Smooth muscle cell (in vitro differentiated cells): ENCODE measurements around the gene ADARB1. TPM values are rescaled to one million over a fixed set of nuclear protein-coding genes. Genes with fewer than 3 reads are reported as not detected.

Experiments
- DNase-seq: peaks from one replicate; lab custom pipeline; 2025; ENCODE audit not compliant: unreplicated experiment; lab: John Stamatoyannopoulos, UW
- H2AFZ ChIP-seq: fragments of 200-600 bp; sonication (generic); 2 replicates; pipeline ENCODE4 v1.6.0; 2016; ENCODE audit warnings: antibody characterized with exemption, low read depth, mild to moderate bottlenecking
- H3F3A ChIP-seq: fragments of 200-600 bp; sonication (generic); 2 replicates; pipeline ENCODE4 v1.6.0; 2017; ENCODE audit warnings: antibody characterized with exemption, low read depth
- H3K27ac ChIP-seq: fragments of 200-600 bp; sonication (generic); 2 replicates; pipeline ENCODE4 v1.5.1; 2016; ENCODE audit warnings: low read depth, mild to moderate bottlenecking
- H3K27me3 ChIP-seq: fragments of 200-600 bp; sonication (generic); 2 replicates; pipeline ENCODE4 v1.6.1; 2016; ENCODE audit warnings: low read depth, mild to moderate bottlenecking
- H3K36me3 ChIP-seq: fragments of 200-600 bp; sonication (generic); 2 replicates; pipeline ENCODE4 v1.5.1; 2016; ENCODE audit warnings: low read depth
- H3K4me1 ChIP-seq: fragments of 200-600 bp; sonication (generic); 2 replicates; pipeline ENCODE4 v1.5.1; 2016; ENCODE audit warnings: low read depth
- H3K4me2 ChIP-seq: fragments of 200-600 bp; sonication (generic); 2 replicates; pipeline ENCODE4 v1.6.0; 2016; ENCODE audit warnings: mild to moderate bottlenecking
- H3K4me3 ChIP-seq: fragments of 200-600 bp; sonication (generic); 2 replicates; pipeline ENCODE4 v1.5.1; 2016; ENCODE audit warnings: mild to moderate bottlenecking
- H3K79me2 ChIP-seq: fragments of 200-600 bp; sonication (generic); 2 replicates; pipeline ENCODE4 v1.6.0; 2016; ENCODE audit warnings: low read depth, mild to moderate bottlenecking
- H3K9ac ChIP-seq: fragments of 200-600 bp; sonication (generic); 2 replicates; pipeline ENCODE4 v1.6.0; 2016; ENCODE audit warnings: low read depth
- H3K9me3 ChIP-seq: fragments of 200-600 bp; sonication (generic); replicated peaks from 2 replicates; pipeline ENCODE4 v1.5.1; 2016; ENCODE audit warnings: low read depth
- H4K20me1 ChIP-seq: fragments of 200-600 bp; sonication (generic); 2 replicates; pipeline ENCODE4 v1.6.0; 2016; ENCODE audit warnings: low read depth
- CTCF ChIP-seq: fragments of 200-600 bp; sonication (generic); IDR thresholded peaks from 2 replicates; pipeline ENCODE4 v1.5.1; 2017; ENCODE audit warnings: borderline replicate concordance, mild to moderate bottlenecking, antibody characterized with exemption; ENCODE audit not compliant: insufficient read depth, poor library complexity, severe bottlenecking
- WGBS: methylation state at CpG from one replicate; pipeline ENCODE4 v1.1.7; 2016; ENCODE audit warnings: low lambda C conversion rate; 5-methylcytosine and 5-hydroxymethylcytosine counted together
- polyA plus RNA-seq: library from polyadenylated mRNA; unstranded; fragments of >200 nt; fragmentation: Nextera tagmentation; extraction: Ambion mirVana; gene quantifications from 2 replicates; pipeline ENCODE4 v1.2.1, GENCODE V29; 2016
- total RNA-seq: library from RNA; depleted of rRNA; stranded (reverse); fragments of >200 nt; gene quantifications from 2 replicates; pipeline ENCODE4 v1.2.3, GENCODE V29; 2014

The ADARB1 gene
- total and polyA plus RNA-seq, 2 experiments from 2014 or later, result 25.6 to 28.9 TPM

DNA sequence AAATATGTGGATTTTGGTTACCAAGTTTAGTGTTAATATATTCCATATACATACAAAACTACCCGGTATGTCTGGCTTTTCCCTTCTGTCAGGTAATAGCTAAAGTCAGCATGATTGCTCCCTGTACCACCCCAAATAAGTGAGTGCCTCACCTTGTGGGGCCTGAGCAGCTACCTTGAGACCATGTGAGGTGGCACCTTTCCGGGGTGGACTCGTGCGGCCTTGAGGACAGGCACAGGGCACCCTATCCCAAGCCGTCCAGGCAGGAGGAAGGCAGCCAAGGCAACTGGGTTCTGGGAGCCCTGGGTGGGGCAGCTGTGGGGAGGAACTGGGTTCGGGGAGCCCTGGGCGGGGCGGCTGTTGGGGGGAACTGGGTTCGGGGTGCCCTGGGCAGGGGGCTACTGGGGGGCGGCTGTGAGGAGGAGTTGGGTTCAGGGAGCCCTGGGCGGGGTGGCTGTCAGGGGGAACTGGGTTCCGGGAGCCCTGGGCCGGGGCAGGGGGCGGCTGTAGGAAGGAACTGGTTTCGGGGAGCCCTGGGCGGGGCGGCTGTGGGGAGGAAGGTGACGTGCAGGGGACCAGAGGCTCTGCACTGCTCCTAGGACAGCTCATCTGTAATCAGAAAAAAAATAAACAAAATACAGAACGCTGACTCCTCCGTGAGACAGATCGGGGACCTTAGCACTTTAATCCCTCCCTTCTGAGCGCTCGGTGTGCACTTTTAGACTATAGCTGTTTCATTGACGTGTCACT is 150.0 kb downstream of the ADARB1 start:
- Histone ChIP-seq H3K79me2 (no peaks in the 10 kb centered on the region), H3K36me3 (no peaks in the 10 kb centered on the region), H3K4me2 (no peak overlapping the region), H3K27ac (no peak overlapping the region), H4K20me1 (peaks cover 13% of the 10 kb centered on the region), H3K27me3 (no peaks in the 10 kb centered on the region), H3F3A (peaks cover 40% of the 10 kb centered on the region), H2AFZ (no peak overlapping the region), H3K4me3 (no peak overlapping the region), H3K4me1 (peaks cover 3% of the 10 kb centered on the region), H3K9me3 (no peaks in the 10 kb centered on the region), H3K9ac (no peak overlapping the region)
- TF ChIP-seq CTCF, result no peak
- no peak for DNase-seq
- 77% methylated on average over 21 of the region's 24 CpGs for WGBS

DNA sequence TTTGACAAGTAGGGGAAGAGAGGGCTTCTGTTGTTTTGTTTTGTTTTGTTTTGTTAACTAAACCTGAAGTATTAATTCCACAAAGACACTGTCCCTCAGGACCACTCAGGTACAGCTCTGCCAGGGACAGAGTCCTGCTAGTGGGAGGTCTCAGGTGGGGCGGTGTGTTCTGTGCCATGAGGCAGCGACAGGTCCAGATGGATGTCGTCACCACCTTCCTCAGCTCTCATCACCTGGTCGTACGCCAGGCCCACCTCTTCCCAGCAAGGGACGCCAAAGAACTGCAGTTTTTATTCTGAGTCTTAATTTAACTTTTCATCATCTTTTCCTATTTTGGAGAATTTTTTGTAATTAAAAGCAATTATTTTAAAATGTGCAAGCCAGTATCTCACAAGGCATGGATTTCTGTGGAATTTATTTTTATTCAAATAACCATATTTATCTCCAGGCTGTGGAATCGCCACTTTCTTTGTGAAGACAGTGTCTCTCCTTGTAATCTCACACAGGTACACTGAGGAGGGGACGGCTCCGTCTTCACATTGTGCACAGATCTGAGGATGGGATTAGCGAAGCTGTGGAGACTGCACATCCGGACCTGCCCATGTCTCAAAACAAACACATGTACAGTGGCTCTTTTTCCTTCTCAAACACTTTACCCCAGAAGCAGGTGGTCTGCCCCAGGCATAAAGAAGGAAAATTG is 150.8 kb downstream of the ADARB1 start:
- H3K79me2 ChIP-seq, result no peaks in the 10 kb centered on the region
- no peaks in the 10 kb centered on the region for H3K9me3 ChIP-seq
- no peak overlapping the region for H3K4me2 ChIP-seq
- no peaks in the 10 kb centered on the region for H3K27me3 ChIP-seq
- H3K9ac ChIP-seq, result no peak overlapping the region
- no peak overlapping the region for H2AFZ ChIP-seq
- peaks cover 40% of the 10 kb centered on the region for H3F3A ChIP-seq
- no peak for TF ChIP-seq CTCF
- H3K36me3 ChIP-seq, result no peaks in the 10 kb centered on the region
- no peak for DNase-seq
- H3K4me1 ChIP-seq, result peaks cover 3% of the 10 kb centered on the region
- WGBS, result 93% methylated on average over 11 of the region's 11 CpGs
- no peak overlapping the region for H3K4me3 ChIP-seq
- H3K27ac ChIP-seq, result no peak overlapping the region
- H4K20me1 ChIP-seq, result peaks cover 13% of the 10 kb centered on the region

GRCh38 chr21:45225741-45226327 is 151.5 kb downstream of the ADARB1 start:
- Histone ChIP-seq H3K4me1 (peaks cover 3% of the 10 kb centered on the region), H2AFZ (no peak overlapping the region), H4K20me1 (peaks cover 13% of the 10 kb centered on the region), H3K36me3 (no peaks in the 10 kb centered on the region), H3K27me3 (no peaks in the 10 kb centered on the region), H3K27ac (no peak overlapping the region), H3K79me2 (no peaks in the 10 kb centered on the region), H3K9ac (no peak overlapping the region), H3K4me2 (peak overlapping the region; percentile 61), H3F3A (peaks cover 40% of the 10 kb centered on the region), H3K4me3 (no peak overlapping the region), H3K9me3 (no peaks in the 10 kb centered on the region)
- DNase-seq, result no peak
- no peak for TF ChIP-seq CTCF
- WGBS, result 69% methylated on average over 16 of the region's 16 CpGs
